Inflammatory macrophage (primary cell): ENCODE data around the gene RBM15B.
"Not testable (repeated sequence)": the region's sequence is repeated elsewhere in the genome, so short reads cannot be mapped to it uniquely, and the experiment has no call there.

Experiments used
- DNase-seq, 2 donors: peaks; one replicate each; pipeline ENCODE4 v3.0.0-alpha.2; 2020 to 2022
- total RNA-seq, 18 experiments: gene quantifications; one replicate each; lab custom pipeline; 2026; ENCODE audit warnings: mixed read lengths in 6 of 18, inconsistent platforms in 2 of 18; lab: John Stamatoyannopoulos, UW

The RBM15B gene
- total RNA-seq = 30.9 to 80.7 (median 57.6) reads per million in 18 experiments

- DNase-seq = peak; percentile 97 to 98
Observed at GRCh38 chr3:51391075-51391565, at the start of gene RBM15B. RBM15B (plus strand) TSS chr3:51391285; CDS start chr3:51391400, 115 bp downstream.

GRCh38 chr3:51343918-51344687 lies 47.0 kb upstream of the RBM15B start:
- DNase-seq = peak; percentile 57 to 66

- no peak for DNase-seq
Observed at GRCh38 chr3:51350751-51351150, 40.3 kb upstream of the RBM15B start.

- no peak for DNase-seq
Observed at GRCh38 chr3:51353131-51353530, 38.0 kb upstream of the RBM15B start.

- peak; percentile 24 to 33 for DNase-seq
Observed at GRCh38 chr3:51353691-51354090, 37.4 kb upstream of the RBM15B start.

- DNase-seq = no peak
Observed at GRCh38 chr3:51354172-51354571, 36.9 kb upstream of the RBM15B start.

GRCh38 chr3:51354731-51355615 lies 36.1 kb upstream of the RBM15B start:
- no peak for DNase-seq

GRCh38 chr3:51355891-51356578 lies 35.0 kb upstream of the RBM15B start:
- DNase-seq = no peak

GRCh38 chr3:51357856-51358255 lies 33.2 kb upstream of the RBM15B start:
- no peak for DNase-seq

GRCh38 chr3:51358981-51359380 lies 32.1 kb upstream of the RBM15B start:
- no peak for DNase-seq

GRCh38 chr3:51360806-51361205 lies 30.3 kb upstream of the RBM15B start:
- DNase-seq = no peak

GRCh38 chr3:51361746-51362145 lies 29.3 kb upstream of the RBM15B start:
- no peak for DNase-seq

GRCh38 chr3:51362476-51362875 lies 28.6 kb upstream of the RBM15B start:
- no peak for DNase-seq

- DNase-seq = not testable (repeated sequence)
Observed at GRCh38 chr3:51368276-51368675, 22.8 kb upstream of the RBM15B start.

GRCh38 chr3:51371943-51372557 lies 19.0 kb upstream of the RBM15B start:
- DNase-seq = peak; percentile 35 to 62

GRCh38 chr3:51373658-51374421 lies 17.2 kb upstream of the RBM15B start:
- no peak for DNase-seq

- no peak for DNase-seq
Observed at GRCh38 chr3:51374456-51374855, 16.6 kb upstream of the RBM15B start.

- no peak for DNase-seq
Observed at GRCh38 chr3:51375136-51375535, 15.9 kb upstream of the RBM15B start.

GRCh38 chr3:51375571-51375970 lies 15.5 kb upstream of the RBM15B start:
- no peak for DNase-seq

- no peak for DNase-seq
Observed at GRCh38 chr3:51378065-51378464, 13.0 kb upstream of the RBM15B start.

- no peak for DNase-seq
Observed at GRCh38 chr3:51378726-51379125, 12.4 kb upstream of the RBM15B start.

GRCh38 chr3:51379301-51379700 lies 11.8 kb upstream of the RBM15B start:
- no peak for DNase-seq
